GM23248 (cell line): ENCODE measurements around the gene EML1.

Source experiments
- EZH2 ChIP-seq: fragments of 200-600 bp; sonication (generic); IDR thresholded peaks from 2 replicates; pipeline ENCODE4 v1.6.1; 2018; ENCODE audit warnings: antibody characterized with exemption, mild to moderate bottlenecking; ENCODE audit not compliant: insufficient read depth, poor library complexity, severe bottlenecking
- EZH2phosphoT487 ChIP-seq: fragments of 200-600 bp; sonication (generic); IDR thresholded peaks from 2 replicates; pipeline ENCODE4 v1.6.1; 2018; ENCODE audit warnings: antibody characterized with exemption, moderate library complexity, mild to moderate bottlenecking, low read depth; ENCODE audit not compliant: insufficient read depth

DNA sequence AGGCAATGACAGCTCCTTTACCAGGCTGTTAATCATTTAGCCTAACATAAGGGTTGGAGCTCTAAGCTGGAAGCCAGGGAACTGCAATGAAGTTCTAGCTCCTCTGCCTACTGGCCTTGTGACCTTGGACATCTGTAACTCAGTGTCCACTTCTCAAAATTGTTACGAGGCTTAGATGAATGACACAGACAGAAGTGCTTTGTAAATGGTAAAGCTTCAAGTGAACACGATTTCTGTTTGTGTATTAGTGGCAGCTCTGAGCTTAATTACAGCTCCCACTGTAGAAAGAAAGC lies 122.8 kb downstream of the EML1 start:
- TF ChIP-seq EZH2 = no peak
- TF ChIP-seq EZH2phosphoT487 = no peak
